K562 (cell line): ENCODE results near the gene CRADD. TPM values are rescaled to one million over a fixed set of nuclear protein-coding genes. Genes with fewer than 3 reads are reported as not detected.

Experiments
- CTBP1 ChIP-seq: fragments of 450-650 bp; IDR thresholded peaks from 2 replicates; pipeline ENCODE4 v1.6.1; 2016; ENCODE audit warnings: borderline replicate concordance
- FOSL1 ChIP-seq: fragments of 200-800 bp; sonication (Bioruptor generic); conservative IDR thresholded peaks from 2 replicates; pipeline ENCODE4 v1.6.1; 2016; ENCODE audit warnings: missing genetic modification characterization, missing compliant biosample characterization
- FOXK1 ChIP-seq: sonication (generic); formaldehyde crosslinking; IDR thresholded peaks from 2 replicates; pipeline ENCODE4 v1.8.0; 2022; ENCODE audit warnings: missing genetic modification reagents, mild to moderate bottlenecking, borderline replicate concordance
- HEY1 ChIP-seq: fragments of 250-450 bp; sonication (Bioruptor Pico); IDR thresholded peaks from 2 replicates; pipeline ENCODE4 v1.5.0; 2020; ENCODE audit warnings: mild to moderate bottlenecking, moderate library complexity, borderline replicate concordance
- ILF3 ChIP-seq: fragments of 450-650 bp; IDR thresholded peaks from 2 replicates; pipeline ENCODE4 v1.6.1; 2018; ENCODE audit warnings: antibody characterized with exemption, mild to moderate bottlenecking, moderate library complexity, borderline replicate concordance
- JUND ChIP-seq, 2 experiments: IDR thresholded peaks; 2 replicates in 1 of 2; 3 replicates in 1 of 2; pipeline ENCODE4 v1.6.1; 2011; ENCODE audit warnings: borderline replicate concordance in 2 of 2, low read depth in 2 of 2, low read length in 2 of 2, improper control_type of control experiment in 1 of 2, missing biosample characterization in 1 of 2, missing genetic modification characterization in 1 of 2, missing genetic modification reagents in 1 of 2
- MAFK ChIP-seq: IDR thresholded peaks from 2 replicates; pipeline ENCODE4 v1.6.1; 2011; ENCODE audit warnings: low read length, improper control_type of control experiment
- MTA1 ChIP-seq: fragments of 450-650 bp; IDR thresholded peaks from 2 replicates; pipeline ENCODE4 v1.6.1; 2017; ENCODE audit warnings: borderline replicate concordance
- MXI1 ChIP-seq: IDR thresholded peaks from 2 replicates; pipeline ENCODE4 v1.6.1; 2011; ENCODE audit warnings: low read depth, mild to moderate bottlenecking, improper control_type of control experiment, low read length
- NFE2 ChIP-seq: IDR thresholded peaks from 2 replicates; pipeline ENCODE4 v1.6.1; 2014; ENCODE audit warnings: antibody characterized with exemption, low read depth
- PCBP2 ChIP-seq: fragments of 200-400 bp; formaldehyde crosslinking; IDR thresholded peaks from 2 replicates; pipeline ENCODE4 v1.6.1; 2018; ENCODE audit warnings: low read length, low read depth, mild to moderate bottlenecking, moderate library complexity; ENCODE audit not compliant: poor library complexity, severe bottlenecking
- RAD51 ChIP-seq: fragments of 450-650 bp; IDR thresholded peaks from 2 replicates; pipeline ENCODE4 v1.7.1; 2016; ENCODE audit warnings: low read depth, mild to moderate bottlenecking, borderline replicate concordance
- SNRNP70 ChIP-seq: fragments of 200-400 bp; formaldehyde crosslinking; optimal IDR thresholded peaks from 2 replicates; pipeline ENCODE3; 2017; ENCODE audit warnings: low read depth, low read length
- TCFL5 ChIP-seq: fragments of 250-450 bp; sonication (Bioruptor Pico); conservative IDR thresholded peaks from 2 replicates; pipeline ENCODE4 v1.6.1; 2021; ENCODE audit warnings: mild to moderate bottlenecking, moderate library complexity, matching md5 sums
- TFAM ChIP-seq: fragments of 250-450 bp; sonication (Bioruptor Pico); conservative IDR thresholded peaks from 2 replicates; pipeline ENCODE4 v1.5.0; 2021; ENCODE audit warnings: mild to moderate bottlenecking, moderate library complexity
- THRAP3 ChIP-seq: fragments of 450-650 bp; IDR thresholded peaks from 2 replicates; pipeline ENCODE4 v1.6.1; 2016; ENCODE audit warnings: mild to moderate bottlenecking, inconsistent platforms, borderline replicate concordance
- ZBTB1 ChIP-seq: sonication (generic); formaldehyde crosslinking; IDR thresholded peaks from 2 replicates; pipeline ENCODE4 v1.8.1; 2023; ENCODE audit warnings: missing genetic modification reagents, low read depth, mild to moderate bottlenecking, borderline replicate concordance
- ZC3H4 ChIP-seq: sonication (generic); formaldehyde crosslinking; IDR thresholded peaks from 2 replicates; pipeline ENCODE4 v1.9.0; 2021; ENCODE audit warnings: missing genetic modification reagents, borderline replicate concordance
- ZNF3 ChIP-seq: fragments of 250-450 bp; sonication (Bioruptor Pico); IDR thresholded peaks from 2 replicates; pipeline ENCODE4 v1.5.0; 2021; ENCODE audit warnings: mild to moderate bottlenecking, moderate library complexity
- ZNF311 ChIP-seq: fragments of 250-450 bp; sonication (Bioruptor Pico); IDR thresholded peaks from 2 replicates; pipeline ENCODE4 v1.4.0; 2020; ENCODE audit warnings: mild to moderate bottlenecking, moderate library complexity
- ZNF316 ChIP-seq: fragments of 450-650 bp; IDR thresholded peaks from 2 replicates; pipeline ENCODE4 v1.6.1; 2016
- ZNF507 ChIP-seq: conservative IDR thresholded peaks from 2 replicates; pipeline ENCODE4 v1.6.1; 2017; ENCODE audit warnings: missing genetic modification characterization, missing compliant biosample characterization
- polyA plus RNA-seq, 8 experiments: library from polyadenylated mRNA; depleted of rRNA in 4 of 8; stranded (reverse) in 5 of 8; unstranded in 3 of 8; fragments of >200 nt; fragmentation: Nextera tagmentation in 2 of 8; fragmentation: Illumina TruSeq in 1 of 8; extraction: Ambion mirVana in 2 of 8; extraction: Trizol in 1 of 8; gene quantifications; 2 replicates each; pipeline versions ENCODE4 v1.2.1 to v1.2.3, GENCODE V29; 2011 to 2014; ENCODE audit warnings: inconsistent platforms in 1 of 8, missing spikeins in 1 of 8
- total RNA-seq, 7 experiments: library from RNA; depleted of rRNA in 6 of 7; stranded (reverse); fragments of >200 nt in 6 of 7; fragmentation: Illumina TruSeq in 2 of 7; extraction: Trizol in 2 of 7; gene quantifications; 2 replicates each; pipeline versions ENCODE4 v1.2.1 to v1.2.3, GENCODE V29; 2011 to 2021; ENCODE audit warnings: low replicate concordance in 1 of 7
- TF ChIP-seq, protein P1 (sequence below), 2 experiments: fragments of 450-650 bp in 1 of 2; sonication (generic) in 1 of 2; formaldehyde crosslinking; conservative IDR thresholded peaks; 2 replicates each; pipeline versions ENCODE4 v1.4.0 to v1.8.1; 2020 to 2022; ENCODE audit warnings: mild to moderate bottlenecking in 1 of 2, missing genetic modification reagents in 1 of 2
- TF ChIP-seq, protein P2 (sequence below): fragments of 450-650 bp; IDR thresholded peaks from 2 replicates; pipeline ENCODE4 v1.6.1; 2016; ENCODE audit warnings: borderline replicate concordance
- TF ChIP-seq, protein P3 (sequence below), 2 experiments: fragments of 450-650 bp in 1 of 2; sonication (generic) in 1 of 2; formaldehyde crosslinking in 1 of 2; IDR thresholded peaks in 1 of 2; conservative IDR thresholded peaks in 1 of 2; 2 replicates each; pipeline versions ENCODE4 v1.6.1 to v1.8.1; 2016 to 2023; ENCODE audit warnings: mild to moderate bottlenecking in 2 of 2, moderate library complexity in 2 of 2, inconsistent platforms in 1 of 2, missing genetic modification reagents in 1 of 2

The CRADD gene
- total and polyA plus RNA-seq, 9 of the 15 experiments (the other 6 are each of a cell fraction or from before 2014, with no cell fraction given), result 20.5 to 41.1 (median 25.9) TPM

DNA sequence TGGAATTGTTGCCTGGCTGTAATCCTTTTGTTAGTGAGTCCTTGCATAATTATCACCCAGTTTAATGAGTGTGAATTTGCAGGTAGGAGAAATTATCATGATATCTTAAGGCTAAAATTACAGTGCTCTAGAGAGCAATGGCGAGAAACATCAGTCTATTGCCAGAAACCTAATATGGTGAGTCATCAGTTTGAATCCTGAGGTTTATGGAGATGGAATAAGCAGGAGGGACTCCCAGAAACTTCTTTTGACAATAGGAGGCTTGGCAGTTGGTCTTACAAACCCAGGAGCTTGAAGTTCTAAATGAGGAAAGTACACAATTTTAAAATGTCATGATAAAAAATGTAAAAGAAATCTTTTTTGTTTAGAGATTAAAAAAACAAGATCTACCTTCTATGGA lies 31.5 kb upstream of the CRADD start (continued):
- TF ChIP-seq ZNF311 (CRISPR knock-in tag) (no peak), ZNF507 (tag) (no peak), MTA1 (no peak), JUND (IDR thresholded peaks at IDR 0.05; ENCODE audit: borderline replicate concordance, low read depth, low read length) (peak; percentile 48; the same call in 1 of the 2 replicates), JUND (tag; IDR thresholded peaks at IDR 0.05; ENCODE audit: borderline replicate concordance, low read depth, low read length) (0 out of 3 replicates have a peak, but pooled peaks have one; percentile 45), MAFK (peak; percentile 17; the same call in 1 of the 2 replicates), CTBP1 (no peak), NFE2 (0 out of 2 replicates have a peak, but pooled peaks have one; percentile 11), ILF3 (no peak), SNRNP70 (no peak), ZBTB1 (CRISPR knock-in tag) (no peak), ZC3H4 (CRISPR knock-in tag) (no peak), MXI1 (no peak), ZNF3 (CRISPR knock-in tag) (no peak), FOSL1 (peak; percentile 33; the same call in 1 of the 2 replicates), THRAP3 (no peak), TFAM (CRISPR knock-in tag) (no peak), FOXK1 (CRISPR knock-in tag) (no peak), PCBP2 (no peak), RAD51 (no peak), TCFL5 (CRISPR knock-in tag) (no peak), ZNF316 (peak; percentile 90), HEY1 (CRISPR knock-in tag) (no peak)
- TF ChIP-seq, protein P1, sequence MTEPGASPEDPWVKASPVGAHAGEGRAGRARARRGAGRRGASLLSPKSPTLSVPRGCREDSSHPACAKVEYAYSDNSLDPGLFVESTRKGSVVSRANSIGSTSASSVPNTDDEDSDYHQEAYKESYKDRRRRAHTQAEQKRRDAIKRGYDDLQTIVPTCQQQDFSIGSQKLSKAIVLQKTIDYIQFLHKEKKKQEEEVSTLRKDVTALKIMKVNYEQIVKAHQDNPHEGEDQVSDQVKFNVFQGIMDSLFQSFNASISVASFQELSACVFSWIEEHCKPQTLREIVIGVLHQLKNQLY (CRISPR knock-in tag; conservative IDR thresholded peaks at IDR 0.05), result no peak
- TF ChIP-seq, protein P2, sequence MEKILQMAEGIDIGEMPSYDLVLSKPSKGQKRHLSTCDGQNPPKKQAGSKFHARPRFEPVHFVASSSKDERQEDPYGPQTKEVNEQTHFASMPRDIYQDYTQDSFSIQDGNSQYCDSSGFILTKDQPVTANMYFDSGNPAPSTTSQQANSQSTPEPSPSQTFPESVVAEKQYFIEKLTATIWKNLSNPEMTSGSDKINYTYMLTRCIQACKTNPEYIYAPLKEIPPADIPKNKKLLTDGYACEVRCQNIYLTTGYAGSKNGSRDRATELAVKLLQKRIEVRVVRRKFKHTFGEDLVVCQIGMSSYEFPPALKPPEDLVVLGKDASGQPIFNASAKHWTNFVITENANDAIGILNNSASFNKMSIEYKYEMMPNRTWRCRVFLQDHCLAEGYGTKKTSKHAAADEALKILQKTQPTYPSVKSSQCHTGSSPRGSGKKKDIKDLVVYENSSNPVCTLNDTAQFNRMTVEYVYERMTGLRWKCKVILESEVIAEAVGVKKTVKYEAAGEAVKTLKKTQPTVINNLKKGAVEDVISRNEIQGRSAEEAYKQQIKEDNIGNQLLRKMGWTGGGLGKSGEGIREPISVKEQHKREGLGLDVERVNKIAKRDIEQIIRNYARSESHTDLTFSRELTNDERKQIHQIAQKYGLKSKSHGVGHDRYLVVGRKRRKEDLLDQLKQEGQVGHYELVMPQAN, result no peak
- TF ChIP-seq, protein P3, sequence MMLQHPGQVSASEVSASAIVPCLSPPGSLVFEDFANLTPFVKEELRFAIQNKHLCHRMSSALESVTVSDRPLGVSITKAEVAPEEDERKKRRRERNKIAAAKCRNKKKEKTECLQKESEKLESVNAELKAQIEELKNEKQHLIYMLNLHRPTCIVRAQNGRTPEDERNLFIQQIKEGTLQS (IDR thresholded peaks at IDR 0.05), result peak; percentile 83
- TF ChIP-seq, protein P3 (CRISPR knock-in tag; conservative IDR thresholded peaks at IDR 0.05), result no peak
